ENCODE results near the gene MRAP2.

DNA sequence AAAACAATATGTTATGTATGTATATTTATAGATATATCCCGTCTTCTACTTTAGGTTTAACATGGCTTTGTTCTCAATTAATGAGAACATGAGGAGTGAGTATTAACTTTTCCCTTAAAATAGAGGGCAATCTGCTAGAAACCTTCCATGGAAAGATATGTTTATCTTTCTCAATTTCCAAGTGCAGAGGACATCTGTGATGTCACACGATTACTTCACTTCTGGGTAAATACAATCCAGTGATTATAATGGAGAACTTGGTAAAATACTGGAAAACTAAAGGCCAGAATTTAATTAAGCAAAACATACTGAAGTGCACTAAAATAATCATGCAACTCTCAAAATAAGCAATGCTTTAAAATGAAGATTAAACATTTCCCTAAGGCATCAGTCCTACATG lies 11.9 kb upstream of the MRAP2 start:
- TF ChIP-seq, protein P1, sequence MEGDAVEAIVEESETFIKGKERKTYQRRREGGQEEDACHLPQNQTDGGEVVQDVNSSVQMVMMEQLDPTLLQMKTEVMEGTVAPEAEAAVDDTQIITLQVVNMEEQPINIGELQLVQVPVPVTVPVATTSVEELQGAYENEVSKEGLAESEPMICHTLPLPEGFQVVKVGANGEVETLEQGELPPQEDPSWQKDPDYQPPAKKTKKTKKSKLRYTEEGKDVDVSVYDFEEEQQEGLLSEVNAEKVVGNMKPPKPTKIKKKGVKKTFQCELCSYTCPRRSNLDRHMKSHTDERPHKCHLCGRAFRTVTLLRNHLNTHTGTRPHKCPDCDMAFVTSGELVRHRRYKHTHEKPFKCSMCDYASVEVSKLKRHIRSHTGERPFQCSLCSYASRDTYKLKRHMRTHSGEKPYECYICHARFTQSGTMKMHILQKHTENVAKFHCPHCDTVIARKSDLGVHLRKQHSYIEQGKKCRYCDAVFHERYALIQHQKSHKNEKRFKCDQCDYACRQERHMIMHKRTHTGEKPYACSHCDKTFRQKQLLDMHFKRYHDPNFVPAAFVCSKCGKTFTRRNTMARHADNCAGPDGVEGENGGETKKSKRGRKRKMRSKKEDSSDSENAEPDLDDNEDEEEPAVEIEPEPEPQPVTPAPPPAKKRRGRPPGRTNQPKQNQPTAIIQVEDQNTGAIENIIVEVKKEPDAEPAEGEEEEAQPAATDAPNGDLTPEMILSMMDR (IDR thresholded peaks at IDR 0.05; ENCODE audit: extremely low read depth in 1 of 2, insufficient read depth in 1 of 2, low read depth in 1 of 2, low read length in 2 of 2): no peak
- TF ChIP-seq POLR2A (IDR thresholded peaks at IDR 0.05; ENCODE audit: low read depth, low read length) (no peak), MYC (IDR thresholded peaks at IDR 0.05; ENCODE audit: low read depth, low read length) (no peak), EZH2 (IDR thresholded peaks at IDR 0.05; ENCODE audit: borderline replicate concordance, low read depth, low read length, severe bottlenecking) (no peak), JUN (IDR thresholded peaks at IDR 0.05; ENCODE audit: borderline replicate concordance, insufficient read depth, insufficient read length, low read depth) (no peak), POLR2AphosphoS5 (IDR thresholded peaks at IDR 0.05; ENCODE audit: insufficient read depth, low read depth, low read length) (no peak), GATA2 (IDR thresholded peaks at IDR 0.05; ENCODE audit: insufficient read depth, insufficient read length, low read depth, low read length) (no peak), FOS (IDR thresholded peaks at IDR 0.05; ENCODE audit: borderline replicate concordance, insufficient read depth, low read length) (no peak)
- TF ChIP-seq, protein P2, sequence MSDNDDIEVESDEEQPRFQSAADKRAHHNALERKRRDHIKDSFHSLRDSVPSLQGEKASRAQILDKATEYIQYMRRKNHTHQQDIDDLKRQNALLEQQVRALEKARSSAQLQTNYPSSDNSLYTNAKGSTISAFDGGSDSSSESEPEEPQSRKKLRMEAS (IDR thresholded peaks at IDR 0.05; ENCODE audit: insufficient read depth, insufficient read length): no peak
